NT2/D1 (cell line): ENCODE measurements around the gene NAE1.
"Not testable (repeated sequence)": the region's sequence is repeated elsewhere in the genome, so short reads cannot be mapped to it uniquely, and the experiment has no call there.

Experiments
- DNase-seq: peaks from one replicate; pipeline ENCODE4 v3.0.0-alpha.2; 2011; ENCODE audit warnings: low read depth, low spot score
- H3K27me3 ChIP-seq: 2 replicates; pipeline ENCODE4 v1.6.0; 2011; ENCODE audit warnings: mild to moderate bottlenecking; ENCODE audit not compliant: insufficient read length, insufficient read depth
- H3K36me3 ChIP-seq: 2 replicates; pipeline ENCODE4 v1.6.1; 2011; ENCODE audit warnings: mild to moderate bottlenecking, low read length, mixed read lengths; ENCODE audit not compliant: insufficient read depth, insufficient read length
- H3K4me1 ChIP-seq: 2 replicates; pipeline ENCODE4 v1.5.1; 2011; ENCODE audit not compliant: insufficient read depth, insufficient read length
- H3K4me3 ChIP-seq: 2 replicates; pipeline ENCODE4 v1.5.1; 2011; ENCODE audit warnings: low read depth; ENCODE audit not compliant: insufficient read length
- H3K9ac ChIP-seq: 2 replicates; pipeline ENCODE4 v1.6.0; 2011; ENCODE audit warnings: low read depth; ENCODE audit not compliant: insufficient read length
- H3K9me3 ChIP-seq: 2 replicates; pipeline ENCODE4 v1.5.1; 2011; ENCODE audit warnings: mild to moderate bottlenecking, low read length; ENCODE audit not compliant: insufficient read depth
- SUZ12 ChIP-seq: IDR thresholded peaks from 2 replicates; pipeline ENCODE4 v1.6.1; 2011; ENCODE audit not compliant: insufficient read length, insufficient read depth; ENCODE audit errors: extremely low read depth
- YY1 ChIP-seq: IDR thresholded peaks from 2 replicates; pipeline ENCODE4 v1.6.1; 2011; ENCODE audit not compliant: insufficient read length, insufficient read depth
- ZNF274 ChIP-seq: IDR thresholded peaks from 2 replicates; pipeline ENCODE4 v1.6.1; 2011; ENCODE audit warnings: mild to moderate bottlenecking, low read depth, low read length

The NAE1 gene

DNA sequence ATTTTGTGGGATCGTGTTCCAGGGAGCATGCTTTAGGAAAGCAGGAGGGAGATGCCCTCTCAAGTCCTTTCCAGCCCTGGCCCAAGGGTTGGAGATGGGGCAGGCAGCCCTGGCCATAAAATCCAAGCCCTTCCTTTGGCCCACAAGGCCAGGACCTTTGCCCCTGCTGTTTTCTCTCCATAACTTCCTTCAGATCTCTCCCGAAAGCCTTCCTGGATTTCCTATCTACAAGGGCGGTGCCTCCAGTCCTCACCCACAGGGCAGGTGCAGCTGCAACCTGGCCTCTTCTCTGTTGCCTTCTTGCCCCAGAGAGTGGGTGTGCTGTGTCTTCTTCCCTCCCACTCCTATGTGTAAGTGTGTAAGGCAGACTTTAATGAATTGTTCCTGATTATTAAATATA lies 41.1 kb upstream of the NAE1 start:
- DNase-seq = no peak
- no peak overlapping the region for H3K9ac ChIP-seq

DNA sequence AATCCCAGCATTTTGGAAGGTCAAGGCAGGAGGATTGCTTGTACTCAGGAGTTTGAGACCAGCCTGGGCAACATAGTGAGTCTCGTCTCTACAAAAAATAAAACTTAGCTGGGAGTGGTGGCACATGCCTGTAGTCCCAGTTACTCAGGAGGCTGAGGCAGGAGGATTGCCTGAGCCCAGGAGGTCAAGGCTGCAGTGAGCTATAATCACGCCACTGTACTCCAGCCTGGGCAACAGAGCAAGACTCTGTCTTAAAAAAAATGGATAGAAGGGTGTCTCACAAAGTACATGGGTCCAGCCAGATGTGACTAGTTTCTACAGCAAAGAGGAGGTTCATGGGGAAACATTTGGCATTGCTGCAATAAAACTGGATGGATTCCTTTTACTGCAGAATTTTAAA lies 40.6 kb upstream of the NAE1 start:
- not testable (repeated sequence) for H3K9me3 ChIP-seq, H3K4me3 ChIP-seq, H3K9ac ChIP-seq, DNase-seq, H3K27me3 ChIP-seq, H3K36me3 ChIP-seq, H3K4me1 ChIP-seq

More for the DNA sequence above, 41.1 kb upstream of the NAE1 start:
- Histone ChIP-seq H3K36me3 (no peaks in the 10 kb centered on the region), H3K4me1 (peaks cover 6% of the 10 kb centered on the region), H3K4me3 (no peak overlapping the region), H3K9me3 (no peaks in the 10 kb centered on the region), H3K27me3 (no peaks in the 10 kb centered on the region)
- TF ChIP-seq ZNF274 (no peak), YY1 (no peak), SUZ12 (no peak)

DNA sequence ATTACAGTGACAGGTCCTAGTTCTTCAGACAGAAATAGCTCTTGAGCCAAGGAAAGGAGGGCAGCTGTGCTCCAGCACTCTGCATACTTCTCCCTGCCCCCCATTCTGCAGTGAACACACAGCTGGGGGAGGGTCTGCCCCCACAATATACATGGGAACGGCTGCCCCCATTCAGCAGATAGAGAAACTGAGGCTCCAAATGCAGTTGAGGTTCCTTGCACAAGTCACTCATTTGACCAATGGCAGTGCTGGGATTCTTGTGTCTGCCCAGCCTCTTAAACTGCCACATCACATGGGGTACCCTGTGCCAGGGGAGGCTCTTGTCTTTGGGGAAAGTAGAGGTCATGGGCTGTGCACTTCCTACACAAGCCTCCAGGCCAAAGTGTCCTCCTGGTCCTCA lies 38.6 kb upstream of the NAE1 start:
- no peak for DNase-seq
- no peak for TF ChIP-seq ZNF274
- TF ChIP-seq SUZ12 = no peak
- TF ChIP-seq YY1 = no peak
- Histone ChIP-seq H3K9ac (no peak overlapping the region), H3K9me3 (no peaks in the 10 kb centered on the region), H3K27me3 (no peaks in the 10 kb centered on the region), H3K4me1 (peaks cover 5% of the 10 kb centered on the region), H3K4me3 (no peak overlapping the region), H3K36me3 (no peaks in the 10 kb centered on the region)

DNA sequence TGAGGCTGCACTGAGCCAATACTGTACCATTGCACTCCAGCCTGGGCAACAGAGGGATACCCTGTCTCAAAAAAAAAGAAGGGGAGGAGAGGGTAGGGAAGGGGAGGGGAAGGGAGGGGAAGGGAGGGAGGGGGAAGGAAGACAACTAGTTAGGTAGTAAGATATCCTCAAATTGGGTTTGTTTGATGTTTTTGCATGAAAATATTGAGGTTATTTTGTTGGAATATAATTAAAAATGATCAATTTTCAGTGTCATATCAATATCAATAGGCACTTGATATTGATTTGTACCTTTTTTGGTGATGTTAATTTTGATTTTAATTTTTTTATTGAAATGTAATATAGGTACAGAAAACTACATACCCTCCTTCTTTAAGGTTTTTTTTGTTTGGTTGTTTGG lies 32.9 kb upstream of the NAE1 start:
- Histone ChIP-seq H3K27me3 (no peaks in the 10 kb centered on the region), H3K4me3 (no peak overlapping the region), H3K9ac (no peak overlapping the region), H3K36me3 (no peaks in the 10 kb centered on the region), H3K4me1 (no peaks in the 10 kb centered on the region), H3K9me3 (no peaks in the 10 kb centered on the region)
- no peak for TF ChIP-seq ZNF274
- no peak for TF ChIP-seq YY1
- TF ChIP-seq SUZ12 = no peak
- no peak for DNase-seq

DNA sequence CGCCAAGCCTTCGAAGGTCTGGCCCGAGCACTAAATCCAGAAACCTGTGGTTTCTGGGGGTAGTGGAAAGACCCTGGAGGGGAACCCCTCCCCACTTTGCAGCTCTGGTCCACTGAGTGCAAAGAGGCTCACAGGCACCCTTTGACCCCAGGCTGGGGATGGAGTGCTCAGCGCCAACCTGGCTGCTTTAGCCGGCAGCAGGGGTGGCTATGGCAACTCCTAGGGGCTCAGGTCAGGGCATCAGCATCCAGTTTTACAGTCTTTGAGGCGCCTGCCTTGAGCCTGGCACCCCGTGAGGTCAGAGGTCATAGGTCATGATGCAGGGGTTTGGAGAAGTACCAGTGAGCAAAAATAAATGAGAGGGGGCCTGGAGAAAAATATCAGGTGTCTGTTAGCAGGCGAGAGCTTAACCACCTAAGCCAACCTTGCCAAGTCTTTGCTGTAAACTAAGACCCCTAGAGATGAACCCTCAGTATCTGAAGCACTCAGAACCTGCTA lies 31.3 kb upstream of the NAE1 start:
- Histone ChIP-seq H3K27me3 (no peaks in the 10 kb centered on the region), H3K36me3 (no peaks in the 10 kb centered on the region), H3K9ac (no peak overlapping the region), H3K9me3 (no peaks in the 10 kb centered on the region), H3K4me3 (no peak overlapping the region), H3K4me1 (peaks cover 3% of the 10 kb centered on the region)
- TF ChIP-seq ZNF274 (no peak), YY1 (no peak), SUZ12 (no peak)
- no peak for DNase-seq

DNA sequence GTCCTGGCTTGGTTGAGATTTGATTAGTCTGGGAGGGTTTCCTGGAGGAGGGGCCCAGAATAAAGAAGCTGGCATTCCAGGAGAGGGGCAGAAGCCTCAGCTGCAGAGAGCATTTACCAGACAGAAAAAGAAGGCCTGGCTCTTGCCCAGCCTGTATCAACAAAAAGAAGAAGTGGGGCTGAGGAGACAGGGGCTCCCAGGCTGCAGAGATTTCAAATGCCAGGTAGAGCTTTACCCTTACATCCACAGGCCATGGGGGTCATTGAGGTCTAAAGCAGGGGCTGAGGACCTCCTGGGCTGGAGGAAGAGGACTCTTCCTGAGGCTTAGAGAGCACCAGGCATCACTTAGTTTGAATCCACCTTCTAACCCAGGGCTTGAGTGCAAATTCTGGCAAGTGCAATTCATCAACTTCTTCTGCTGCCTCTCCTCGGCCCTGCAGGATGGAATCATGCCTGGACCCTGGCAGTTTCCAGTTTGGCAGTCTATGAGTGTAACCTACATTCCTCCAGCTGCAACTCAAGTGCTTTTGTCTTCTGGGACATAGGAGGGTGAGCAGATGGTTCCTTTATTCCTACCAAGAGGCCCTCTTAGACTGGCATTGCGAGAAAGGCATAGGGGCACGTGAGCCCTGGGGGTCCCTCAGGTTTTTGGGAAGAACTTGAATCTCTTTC lies 28.8 kb upstream of the NAE1 start:
- peaks cover 9% of the 10 kb centered on the region for H3K4me1 ChIP-seq
- H3K36me3 ChIP-seq = no peaks in the 10 kb centered on the region
- DNase-seq = no peak

DNA sequence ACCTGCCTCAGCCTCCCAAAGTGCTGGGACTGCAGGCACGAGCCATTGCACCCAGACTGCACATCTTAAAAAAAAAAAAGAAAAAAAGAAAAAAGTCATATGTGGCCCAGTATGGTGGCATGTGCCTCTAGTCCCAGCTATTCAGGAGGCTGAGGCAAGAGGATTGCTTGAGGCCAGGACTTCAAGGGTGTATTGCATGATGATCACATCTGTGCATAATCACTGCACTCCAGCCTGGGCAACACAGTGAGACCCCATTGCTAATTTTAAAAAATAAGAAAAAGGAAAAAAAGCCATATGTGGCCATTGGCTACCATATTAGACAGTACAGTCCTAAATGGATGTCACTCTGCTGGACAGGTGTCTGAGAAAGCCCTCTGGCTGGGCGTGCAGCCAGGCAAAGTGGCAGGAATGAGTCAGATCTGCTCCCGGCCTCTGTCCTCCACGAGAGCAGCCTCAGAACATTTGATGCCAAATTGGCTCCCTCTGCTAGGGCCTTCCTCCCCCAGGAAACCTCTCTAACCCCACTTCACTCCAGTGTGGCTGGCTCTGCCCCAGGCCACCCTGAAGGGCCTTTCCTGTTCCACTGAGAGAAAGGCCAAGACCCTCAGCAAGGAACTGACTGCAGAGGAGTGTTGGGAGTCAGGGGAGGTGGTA lies 28.1 kb upstream of the NAE1 start:
- DNase-seq = no peak
- Histone ChIP-seq H3K9me3 (no peaks in the 10 kb centered on the region), H3K9ac (no peak overlapping the region), H3K27me3 (no peaks in the 10 kb centered on the region), H3K36me3 (no peaks in the 10 kb centered on the region), H3K4me1 (peaks cover 9% of the 10 kb centered on the region), H3K4me3 (no peak overlapping the region)
- TF ChIP-seq SUZ12 (no peak), ZNF274 (no peak), YY1 (no peak)

More for the DNA sequence above, 28.8 kb upstream of the NAE1 start:
- TF ChIP-seq SUZ12 (no peak), YY1 (no peak), ZNF274 (no peak)
- Histone ChIP-seq H3K4me3 (no peak overlapping the region), H3K9ac (no peak overlapping the region), H3K27me3 (no peaks in the 10 kb centered on the region), H3K9me3 (no peaks in the 10 kb centered on the region)

DNA sequence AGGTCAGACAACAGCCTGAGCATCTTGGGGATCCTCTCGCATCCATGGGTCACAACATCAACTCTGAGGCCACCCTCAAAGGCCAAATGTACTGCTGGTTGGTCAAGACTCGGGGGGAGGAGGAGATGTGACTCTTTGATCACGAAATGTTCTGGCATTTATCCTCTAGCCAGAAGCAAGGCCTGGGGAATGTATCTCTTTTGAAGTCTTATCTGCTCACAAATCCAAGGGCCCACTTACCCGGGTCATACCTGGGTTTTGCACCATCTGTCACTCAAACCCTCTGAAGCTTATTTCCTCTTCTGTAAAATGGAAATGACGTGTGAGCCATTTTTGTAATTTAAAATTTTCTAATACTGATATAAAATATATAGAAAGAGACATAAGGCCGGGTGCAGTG lies 26.7 kb upstream of the NAE1 start:
- H3K9me3 ChIP-seq = no peaks in the 10 kb centered on the region
- H3K9ac ChIP-seq = no peak overlapping the region
- H3K27me3 ChIP-seq = no peaks in the 10 kb centered on the region
- H3K4me3 ChIP-seq = no peak overlapping the region
- H3K36me3 ChIP-seq = no peaks in the 10 kb centered on the region
- peaks cover 9% of the 10 kb centered on the region for H3K4me1 ChIP-seq
- TF ChIP-seq ZNF274 = no peak
- TF ChIP-seq YY1 = no peak
- no peak for TF ChIP-seq SUZ12
- no peak for DNase-seq
